HCT116 (cell line): ENCODE results near the gene TMEM198. TPM values are rescaled to one million over a fixed set of nuclear protein-coding genes. Genes with fewer than 3 reads are reported as not detected.

Source experiments
- ATAC-seq: fragments of 200-7000 bp; cut with Tn5 transposase; 2 replicates; pipeline ENCODE4 v1.9.1; 2020; ENCODE audit warnings: mild to moderate bottlenecking, moderate library complexity
- BruUV-seq: library from RNA; stranded (reverse); fragments of 400-500 nt; replicated peaks from 2 replicates; lab custom pipeline; 2021; lab: Mats Ljungman, UMichigan
- CTCF ChIA-PET: fragments of 300-600 bp; sonication (Branson Sonifier 250); formaldehyde crosslinking; loops from one replicate; lab custom pipeline; 2021; ENCODE audit warnings: antibody characterized with exemption; lab: Charles Lee
- POLR2A ChIA-PET: fragments of 300-600, 350-600 bp; sonication (Branson Sonifier 250); formaldehyde crosslinking; loops from one replicate; lab custom pipeline; 2021; ENCODE audit warnings: antibody characterized with exemption; lab: Charles Lee
- RAD21 ChIA-PET, 2 experiments: fragments of 300-600 bp; sonication (Branson Sonifier 250); formaldehyde crosslinking; loops; one replicate each; lab custom pipeline; 2023; ENCODE audit warnings: low total read pairs in 2 of 2; ENCODE audit not compliant: uncharacterized antibody in 2 of 2, unreplicated experiment in 2 of 2, low non-redundant PET in 1 of 2; lab: Charles Lee
- DNase-seq: peaks from one replicate; pipeline ENCODE4 v3.0.0-alpha.2; 2010; ENCODE audit warnings: low read depth, low spot score
- H2AFZ ChIP-seq: fragments of 200-600 bp; shearing (Covaris generic), sonication (generic); 2 replicates; pipeline ENCODE4 v1.6.1; 2017; ENCODE audit warnings: low read depth, mixed run types, mixed read lengths, antibody characterized with exemption, low read length; ENCODE audit not compliant: poor library complexity, severe bottlenecking
- H3K27ac ChIP-seq: 2 replicates; pipeline ENCODE4 v1.5.1; 2012; ENCODE audit warnings: low read depth, low read length
- H3K27me3 ChIP-seq: fragments of 200-600 bp; sonication (generic); 2 replicates; pipeline ENCODE4 v1.6.1; 2016; ENCODE audit warnings: mixed run types, low read length, mixed read lengths; ENCODE audit not compliant: insufficient read depth
- H3K36me3 ChIP-seq, 2 experiments: fragments of 200-500 bp in 1 of 2; fragments of 200-600 bp in 1 of 2; sonication (Bioruptor generic) in 1 of 2; sonication (generic) in 1 of 2; 2 replicates each; pipeline versions ENCODE4 v1.5.1 to v1.6.1; 2014 to 2016; ENCODE audit warnings: low read length in 2 of 2, inconsistent platforms in 1 of 2, mixed read lengths in 1 of 2, mixed run types in 1 of 2; ENCODE audit not compliant: insufficient read depth in 2 of 2, control insufficient read depth in 1 of 2
- H3K4me1 ChIP-seq, 2 experiments: fragments of 200-600 bp in 1 of 2; sonication (generic) in 1 of 2; 2 replicates each; pipeline versions ENCODE4 v1.5.1 to v1.6.1; 2012 to 2017; ENCODE audit warnings: low read length in 2 of 2, inconsistent platforms in 1 of 2, mild to moderate bottlenecking in 1 of 2, mixed read lengths in 1 of 2, mixed run types in 1 of 2, moderate library complexity in 1 of 2; ENCODE audit not compliant: insufficient read depth in 2 of 2, control insufficient read depth in 1 of 2
- H3K4me2 ChIP-seq: fragments of 200-600 bp; sonication (generic); 2 replicates; pipeline ENCODE4 v1.6.1; 2017; ENCODE audit warnings: mixed run types, low read length, mixed read lengths
- H3K4me3 ChIP-seq, 2 experiments: fragments of 200-600 bp in 1 of 2; sonication (generic) in 1 of 2; replicated peaks in 1 of 2; 2 replicates each; pipeline ENCODE4 v1.5.1; 2011 to 2016; ENCODE audit warnings: low read length in 2 of 2, control low read depth in 1 of 2, low read depth in 1 of 2, mild to moderate bottlenecking in 1 of 2, mixed read lengths in 1 of 2, mixed run types in 1 of 2
- H3K79me2 ChIP-seq: fragments of 200-600 bp; sonication (generic); 2 replicates; pipeline ENCODE4 v1.6.1; 2017; ENCODE audit warnings: mild to moderate bottlenecking, mixed run types, low read length, moderate library complexity, mixed read lengths; ENCODE audit not compliant: insufficient read depth
- H3K9ac ChIP-seq: fragments of 200-600 bp; sonication (generic); 2 replicates; pipeline ENCODE4 v1.6.1; 2016; ENCODE audit warnings: low read length, mixed read lengths
- H3K9me2 ChIP-seq: fragments of 200-600 bp; sonication (generic), shearing (Covaris generic); 2 replicates; pipeline ENCODE4 v1.6.1; 2017; ENCODE audit warnings: mixed run types, mild to moderate bottlenecking, moderate library complexity; ENCODE audit not compliant: insufficient read depth
- H3K9me3 ChIP-seq, 2 experiments: fragments of 200-500 bp in 1 of 2; fragments of 200-600 bp in 1 of 2; sonication (Bioruptor generic) in 1 of 2; sonication (generic) in 1 of 2; 2 replicates each; pipeline ENCODE4 v1.6.1; 2014 to 2017; ENCODE audit warnings: low read length in 2 of 2, mixed read lengths in 2 of 2, inconsistent platforms in 1 of 2, low read depth in 1 of 2, mild to moderate bottlenecking in 1 of 2, mixed run types in 1 of 2, moderate library complexity in 1 of 2; ENCODE audit not compliant: control insufficient read depth in 1 of 2, insufficient read depth in 1 of 2
- H4K20me1 ChIP-seq: fragments of 200-600 bp; sonication (generic), shearing (Covaris generic); 2 replicates; pipeline ENCODE4 v1.6.1; 2017; ENCODE audit warnings: mixed run types, mild to moderate bottlenecking, moderate library complexity; ENCODE audit not compliant: insufficient read depth
- EZH2phosphoT487 ChIP-seq: fragments of 200-600 bp; IDR thresholded peaks from 2 replicates; pipeline ENCODE4 v1.6.1; 2018; ENCODE audit warnings: antibody characterized with exemption, borderline replicate concordance
- POLR2AphosphoS5 ChIP-seq: IDR thresholded peaks from 2 replicates; pipeline ENCODE4 v1.6.1; 2011; ENCODE audit warnings: mild to moderate bottlenecking, low read depth, low read length, moderate library complexity
- RAD21 ChIP-seq: IDR thresholded peaks from 2 replicates; pipeline ENCODE4 v1.6.1; 2012; ENCODE audit warnings: low read depth, mild to moderate bottlenecking
- REST ChIP-seq: IDR thresholded peaks from 2 replicates; pipeline ENCODE4 v1.6.1; 2012; ENCODE audit warnings: low read depth
- SRF ChIP-seq: IDR thresholded peaks from 2 replicates; pipeline ENCODE4 v1.6.1; 2012; ENCODE audit warnings: low read depth
- TCF7L2 ChIP-seq: IDR thresholded peaks from 2 replicates; pipeline ENCODE4 v1.7.0; 2011; ENCODE audit warnings: borderline replicate concordance, inconsistent platforms; ENCODE audit not compliant: insufficient read depth, insufficient read length; ENCODE audit errors: extremely low read depth
- ZFX ChIP-seq: fragments of 450-650 bp; IDR thresholded peaks from 2 replicates; pipeline ENCODE4 v1.6.1; 2017
- intact Hi-C: fragments of 100-400 bp; cut with micrococcal nuclease; formaldehyde crosslinking; loops from 2 replicates; pipeline ENCODE4 v1.10.0; 2022
- total RNA-seq: library from RNA; stranded (reverse); gene quantifications from one replicate; pipeline ENCODE4 v1.2.1, GENCODE V29; 2021; ENCODE audit not compliant: unreplicated experiment
- TF ChIP-seq, protein P1 (sequence below): IDR thresholded peaks from 2 replicates; pipeline ENCODE4 v1.6.1; 2012
- TF ChIP-seq, protein P2 (sequence below): IDR thresholded peaks from 2 replicates; pipeline ENCODE4 v1.6.1; 2012

The TMEM198 gene
- total RNA-seq, 1 experiment from 2014 or later: 2.1 TPM

DNA sequence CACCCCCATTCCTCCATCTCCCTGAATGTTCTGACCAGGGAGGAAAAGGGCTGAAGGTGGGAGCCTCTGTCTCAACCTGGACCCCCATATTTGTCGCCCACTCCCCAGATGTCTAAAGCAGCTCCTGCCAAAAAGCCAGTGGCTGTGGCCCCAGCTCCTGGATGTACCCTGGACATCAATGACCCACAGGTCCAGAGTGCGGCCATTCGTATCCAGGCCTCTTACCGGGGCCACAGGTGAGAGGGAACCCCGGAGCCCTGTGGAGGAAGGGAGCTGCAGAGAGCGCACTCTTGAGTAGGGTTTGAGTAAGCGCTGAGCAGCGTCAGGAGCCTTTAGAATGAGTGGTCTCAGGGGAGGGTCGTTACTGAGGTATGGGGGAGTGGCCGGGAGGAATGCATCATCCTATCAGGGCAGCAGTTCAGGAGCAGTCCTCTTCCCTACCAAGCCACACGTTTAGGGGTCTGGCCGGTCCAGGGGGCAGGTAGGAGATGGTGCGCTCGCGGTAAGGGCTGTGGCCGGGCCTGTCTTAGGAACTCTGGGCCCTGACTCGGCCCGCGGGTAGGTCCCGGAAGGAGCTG lies 47.5 kb upstream of the TMEM198 start (continued):
- TF ChIP-seq TCF7L2: no peak

DNA sequence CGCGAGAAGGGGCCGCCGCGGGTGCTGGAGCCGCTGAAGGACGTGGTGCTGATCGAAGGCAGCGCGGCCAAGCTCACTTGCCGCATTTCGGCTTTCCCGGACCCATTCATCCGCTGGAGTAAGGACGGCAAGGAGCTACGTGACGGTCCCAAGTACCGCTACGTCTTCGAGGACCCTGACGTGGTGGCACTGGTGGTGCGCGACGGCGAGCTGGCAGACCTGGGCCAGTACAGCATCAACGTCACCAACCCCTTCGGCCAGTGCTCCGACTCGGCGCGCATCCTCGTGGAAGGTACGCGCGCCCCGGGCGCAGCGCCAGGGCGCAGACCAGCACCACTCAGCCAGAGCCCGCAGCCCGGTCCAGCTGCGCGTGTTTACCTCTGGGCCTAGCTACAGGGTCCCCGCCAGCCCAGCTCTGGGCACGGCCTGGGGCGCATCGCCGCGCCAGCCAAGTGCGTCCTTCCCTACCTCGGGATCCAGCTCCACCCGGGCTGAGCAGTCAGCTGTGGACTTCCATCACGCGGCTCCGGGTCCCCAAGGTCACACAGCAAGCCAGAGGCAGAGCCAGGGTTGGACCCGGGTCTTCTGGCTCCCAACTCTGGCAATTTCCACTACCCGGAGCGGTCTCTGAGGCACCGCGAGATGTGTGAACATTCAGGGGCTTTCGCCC lies 46.9 kb upstream of the TMEM198 start:
- BruUV-seq: no TSS peak

More for the DNA sequence above, 46.9 kb upstream of the TMEM198 start:
- no peaks in the 10 kb centered on the region for H3K27me3 ChIP-seq
- TF ChIP-seq SRF: no peak
- no peak for TF ChIP-seq EZH2phosphoT487
- TF ChIP-seq, protein P1, sequence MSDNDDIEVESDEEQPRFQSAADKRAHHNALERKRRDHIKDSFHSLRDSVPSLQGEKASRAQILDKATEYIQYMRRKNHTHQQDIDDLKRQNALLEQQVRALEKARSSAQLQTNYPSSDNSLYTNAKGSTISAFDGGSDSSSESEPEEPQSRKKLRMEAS: no peak
- TF ChIP-seq REST: no peak
- TF ChIP-seq RAD21: no peak
- no peak for TF ChIP-seq POLR2AphosphoS5
- TF ChIP-seq, protein P2, sequence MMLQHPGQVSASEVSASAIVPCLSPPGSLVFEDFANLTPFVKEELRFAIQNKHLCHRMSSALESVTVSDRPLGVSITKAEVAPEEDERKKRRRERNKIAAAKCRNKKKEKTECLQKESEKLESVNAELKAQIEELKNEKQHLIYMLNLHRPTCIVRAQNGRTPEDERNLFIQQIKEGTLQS: no peak
- no peak for TF ChIP-seq ZFX
- TF ChIP-seq, all 23 proteins: peak for 0
- no peaks in the 10 kb centered on the region for H3K9me2 ChIP-seq
- H3K27ac ChIP-seq: peak overlapping the region; percentile 35; the same call in 1 of the 2 replicates
- H3K4me1 ChIP-seq: peaks cover 24 to 47% of the 10 kb centered on the region in 2 experiments
- DNase-seq (no peak), ATAC-seq (no peak)
- no peaks in the 10 kb centered on the region for H4K20me1 ChIP-seq
- no peak overlapping the region for H2AFZ ChIP-seq
- peak overlapping the region in 1 of 2 experiments; percentile 75; a peak in 2 of 4 replicates for H3K4me3 ChIP-seq
- CTCF ChIA-PET: interaction anchor here (1.0 to 5.2 kb wide), 6 partner anchors 11 to 44 kb away, joined by 5 to 103 read pairs (median 40); no protein-coding TSS in a partner anchor
- H3K79me2 ChIP-seq: peaks cover 14% of the 10 kb centered on the region
- H3K9ac ChIP-seq: no peak overlapping the region
- H3K9me3 ChIP-seq: no peaks in the 10 kb centered on the region
- intact Hi-C loops: no loop called here
- POLR2A ChIA-PET: interaction anchor here (1.0 to 2.8 kb wide), 8 partner anchors 13 to 109 kb away, joined by 3 to 18 read pairs (median 6); partner anchors contain the start of gene DNPEP
- RAD21 ChIA-PET: no interaction called here
- H3K4me2 ChIP-seq: peak overlapping the region; percentile 99
- no peaks in the 10 kb centered on the region for H3K36me3 ChIP-seq
